ENCODE measurements around the gene XPNPEP3. TPM values are rescaled to one million over a fixed set of nuclear protein-coding genes. Genes with fewer than 3 reads are reported as not detected.
A peak's percentile ranks its signal among the peaks of the same experiment; 100 is the strongest.

Gene XPNPEP3
- total and polyA plus RNA-seq, 2 experiments from 2014 or later, result 6.4 to 11.3 TPM

DNA sequence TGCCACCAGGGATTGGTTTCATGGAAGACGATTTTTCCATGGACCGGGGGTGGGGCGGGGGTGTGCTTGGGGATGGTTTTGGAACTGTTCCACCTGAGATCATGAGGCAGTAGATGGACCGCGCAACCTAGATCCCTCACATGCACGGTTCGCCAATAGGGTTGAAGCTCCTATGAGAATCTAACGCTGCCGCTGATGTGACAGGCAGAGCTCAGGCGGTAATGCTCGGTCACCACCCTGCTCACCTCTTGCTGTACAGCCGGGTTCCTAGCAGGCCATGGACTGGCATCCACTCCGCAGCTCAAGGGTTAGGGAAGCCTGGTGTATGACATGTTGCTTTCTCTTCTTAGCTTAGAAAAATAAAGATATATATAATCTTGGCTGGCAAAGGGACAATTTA is 116.2 kb downstream of the XPNPEP3 start:
- Histone ChIP-seq H3K27me3 (replicated peaks; ENCODE audit: insufficient read depth) (no peaks in the 10 kb centered on the region), H4K20me1 (ENCODE audit: insufficient read depth) (no peaks in the 10 kb centered on the region), H3K79me2 (ENCODE audit: insufficient read depth) (0 out of 2 replicates have a peak, but pooled peaks cover 4% of the 10 kb centered on the region), H3K9me2 (ENCODE audit: insufficient read depth) (no peaks in the 10 kb centered on the region), H3K9me3 (ENCODE audit: low read depth) (no peaks in the 10 kb centered on the region), H3K9ac (no peak overlapping the region), H3K4me1 (ENCODE audit: insufficient read depth) (no peaks in the 10 kb centered on the region), H3K36me3 (ENCODE audit: low read depth) (peaks cover 28% of the 10 kb centered on the region), H3K4me3 (no peak overlapping the region), H3K4me2 (ENCODE audit: unreplicated experiment) (no peak overlapping the region), H2AFZ (no peak overlapping the region), H3K27ac (no peak overlapping the region), H3F3A (ENCODE audit: insufficient read depth) (peaks cover 11% of the 10 kb centered on the region; the same call in 1 of the 2 replicates)
- in situ Hi-C loops (cut with MboI), result no loop called here
- no peak for DNase-seq
- no peak for TF ChIP-seq EZH2 (IDR thresholded peaks at IDR 0.05; ENCODE audit: insufficient read depth, poor library complexity, severe bottlenecking)
- TF ChIP-seq EZH2phosphoT487 (IDR thresholded peaks at IDR 0.05; ENCODE audit: insufficient read depth, low read depth), result no peak
- 93 to 95% methylated on average over 9 to 13 of the region's 13 CpGs for WGBS, 2 experiments (ENCODE audit: low coverage in 1 of 2, low lambda C conversion rate in 2 of 2, missing lambda C conversion rate in 2 of 2)

DNA sequence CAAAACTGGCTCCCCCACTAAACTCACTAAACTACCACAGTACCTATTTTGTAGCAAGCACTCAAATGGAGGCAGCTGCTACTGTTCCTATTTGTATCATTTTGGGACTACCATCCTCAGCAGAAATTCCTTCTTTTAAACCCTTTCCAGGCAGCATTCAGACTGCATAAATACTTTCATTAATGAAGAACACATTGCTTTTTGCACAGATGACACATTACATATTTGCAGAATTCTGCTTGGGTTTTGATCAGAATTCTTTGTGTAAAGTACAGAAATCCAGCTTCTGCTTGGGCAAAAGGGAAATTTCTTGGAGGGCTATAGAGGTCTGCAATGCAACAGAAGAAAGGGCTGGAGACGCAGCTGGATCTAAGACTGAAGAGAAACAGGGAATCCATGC is 118.4 kb downstream of the XPNPEP3 start:
- in situ Hi-C loops (cut with MboI), result no loop called here
- Histone ChIP-seq H3K4me1 (ENCODE audit: insufficient read depth) (no peaks in the 10 kb centered on the region), H3K4me2 (ENCODE audit: unreplicated experiment) (peak overlapping the region; percentile 35), H2AFZ (no peak overlapping the region), H3K27me3 (replicated peaks; ENCODE audit: insufficient read depth) (no peaks in the 10 kb centered on the region), H3K79me2 (ENCODE audit: insufficient read depth) (0 out of 2 replicates have a peak, but pooled peaks cover 2% of the 10 kb centered on the region), H4K20me1 (ENCODE audit: insufficient read depth) (no peaks in the 10 kb centered on the region), H3F3A (ENCODE audit: insufficient read depth) (peaks cover 11% of the 10 kb centered on the region; the same call in 1 of the 2 replicates), H3K9me2 (ENCODE audit: insufficient read depth) (no peaks in the 10 kb centered on the region), H3K4me3 (no peak overlapping the region), H3K27ac (no peak overlapping the region), H3K36me3 (ENCODE audit: low read depth) (peaks cover 12% of the 10 kb centered on the region; the same call in 1 of the 2 replicates), H3K9me3 (ENCODE audit: low read depth) (no peaks in the 10 kb centered on the region), H3K9ac (no peak overlapping the region)
- peak; percentile 64 for DNase-seq
- WGBS, 2 experiments (ENCODE audit: low coverage in 1 of 2, low lambda C conversion rate in 2 of 2, missing lambda C conversion rate in 2 of 2), result 3 to 9% methylated on average over 1 of the region's 1 CpG
- TF ChIP-seq EZH2 (IDR thresholded peaks at IDR 0.05; ENCODE audit: insufficient read depth, poor library complexity, severe bottlenecking), result no peak
- no peak for TF ChIP-seq EZH2phosphoT487 (IDR thresholded peaks at IDR 0.05; ENCODE audit: insufficient read depth, low read depth)

DNA sequence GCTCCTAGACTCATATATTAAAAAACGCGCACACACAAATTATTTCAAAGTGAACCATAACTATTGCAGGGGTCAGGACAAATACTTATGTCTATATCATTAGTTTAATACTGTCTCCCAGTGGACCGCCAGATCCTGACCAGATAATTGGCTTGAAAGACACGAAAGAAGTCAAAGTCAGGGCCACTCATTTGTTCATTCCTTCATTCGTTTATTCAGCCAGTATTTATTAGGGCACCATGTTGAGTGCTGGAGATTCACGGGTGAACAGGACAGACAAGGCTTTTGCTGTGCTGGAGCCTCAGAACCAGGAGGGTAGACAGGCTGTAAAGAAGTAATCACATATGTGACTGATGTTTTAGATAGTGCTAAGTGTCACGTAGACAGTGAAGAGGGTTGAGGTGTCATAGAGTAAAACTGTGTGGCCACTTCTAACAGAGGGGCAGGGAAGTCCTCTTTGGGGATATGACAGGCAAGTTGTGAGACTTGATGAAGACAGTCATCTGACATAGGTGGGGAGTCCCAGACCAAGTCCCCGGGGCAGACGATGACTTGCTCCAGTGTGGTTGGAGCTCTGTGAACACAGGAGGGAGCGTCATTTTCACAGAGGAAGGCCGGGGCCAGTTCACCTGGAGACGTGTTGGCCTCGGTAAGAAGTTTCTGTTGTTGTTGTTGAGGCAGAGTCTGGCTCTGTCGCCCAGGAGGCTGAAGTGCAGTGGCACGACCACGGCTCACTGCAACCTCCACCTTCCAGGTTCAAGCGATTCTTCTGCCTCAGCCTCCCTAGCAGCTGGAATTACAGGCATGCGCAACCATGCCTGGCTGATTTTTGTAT is 120.1 kb downstream of the XPNPEP3 start:
- H3K79me2 ChIP-seq (ENCODE audit: insufficient read depth), result no peaks in the 10 kb centered on the region
- no peak overlapping the region for H2AFZ ChIP-seq
- H3K36me3 ChIP-seq (ENCODE audit: low read depth), result peaks cover 7% of the 10 kb centered on the region; the same call in 1 of the 2 replicates
- H3F3A ChIP-seq (ENCODE audit: insufficient read depth), result peaks cover 11% of the 10 kb centered on the region; the same call in 1 of the 2 replicates
- H3K27me3 ChIP-seq (replicated peaks; ENCODE audit: insufficient read depth), result no peaks in the 10 kb centered on the region
- in situ Hi-C loops (cut with MboI), result no loop called here
- 90 to 91% methylated on average over 18 of the region's 18 CpGs for WGBS, 2 experiments (ENCODE audit: low coverage in 1 of 2, low lambda C conversion rate in 2 of 2, missing lambda C conversion rate in 2 of 2)
- no peaks in the 10 kb centered on the region for H3K4me1 ChIP-seq (ENCODE audit: insufficient read depth)
- H3K9ac ChIP-seq, result no peak overlapping the region
- no peaks in the 10 kb centered on the region for H3K9me2 ChIP-seq (ENCODE audit: insufficient read depth)
- TF ChIP-seq EZH2 (IDR thresholded peaks at IDR 0.05; ENCODE audit: insufficient read depth, poor library complexity, severe bottlenecking) (no peak), EZH2phosphoT487 (IDR thresholded peaks at IDR 0.05; ENCODE audit: insufficient read depth, low read depth) (no peak)
- DNase-seq, result no peak
- no peaks in the 10 kb centered on the region for H3K9me3 ChIP-seq (ENCODE audit: low read depth)
- H3K27ac ChIP-seq, result no peak overlapping the region
- H3K4me3 ChIP-seq, result no peak overlapping the region
- H4K20me1 ChIP-seq (ENCODE audit: insufficient read depth), result no peaks in the 10 kb centered on the region
- no peak overlapping the region for H3K4me2 ChIP-seq (ENCODE audit: unreplicated experiment)

DNA sequence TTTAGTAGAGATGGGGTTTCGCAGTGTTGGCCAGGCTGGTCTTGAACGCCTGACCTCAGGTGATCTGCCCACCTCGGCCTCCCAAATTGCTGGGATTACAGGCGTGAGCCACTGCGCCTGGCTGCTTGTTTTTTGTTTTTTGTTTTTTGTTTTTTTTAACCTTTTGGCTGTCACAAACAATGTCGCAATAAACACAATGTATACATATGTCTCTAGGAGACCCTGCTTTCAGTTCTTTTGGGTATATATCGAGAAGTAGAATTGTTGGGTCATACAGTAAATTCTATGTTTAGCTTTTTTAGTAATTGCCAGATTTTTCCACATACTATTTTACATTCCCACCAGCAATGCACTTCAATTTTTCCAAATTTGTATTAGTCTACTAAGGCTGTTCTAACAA is 122.2 kb downstream of the XPNPEP3 start:
- Histone ChIP-seq H3K4me2 (ENCODE audit: unreplicated experiment) (no peak overlapping the region), H3K9ac (no peak overlapping the region), H3K4me3 (no peak overlapping the region), H3K79me2 (ENCODE audit: insufficient read depth) (no peaks in the 10 kb centered on the region), H3F3A (ENCODE audit: insufficient read depth) (peaks cover 4% of the 10 kb centered on the region; the same call in 1 of the 2 replicates), H3K9me2 (ENCODE audit: insufficient read depth) (no peaks in the 10 kb centered on the region), H2AFZ (no peak overlapping the region), H3K4me1 (ENCODE audit: insufficient read depth) (no peaks in the 10 kb centered on the region), H4K20me1 (ENCODE audit: insufficient read depth) (no peaks in the 10 kb centered on the region), H3K36me3 (ENCODE audit: low read depth) (no peaks in the 10 kb centered on the region), H3K9me3 (ENCODE audit: low read depth) (no peaks in the 10 kb centered on the region), H3K27ac (no peak overlapping the region), H3K27me3 (replicated peaks; ENCODE audit: insufficient read depth) (no peaks in the 10 kb centered on the region)
- DNase-seq, result no peak
- in situ Hi-C loops (cut with MboI), result no loop called here
- 97 to 98% methylated on average over 7 of the region's 7 CpGs for WGBS, 2 experiments (ENCODE audit: low coverage in 1 of 2, low lambda C conversion rate in 2 of 2, missing lambda C conversion rate in 2 of 2)
- TF ChIP-seq EZH2phosphoT487 (IDR thresholded peaks at IDR 0.05; ENCODE audit: insufficient read depth, low read depth) (no peak), EZH2 (IDR thresholded peaks at IDR 0.05; ENCODE audit: insufficient read depth, poor library complexity, severe bottlenecking) (no peak)
